Activated naive CD4-positive, alpha-beta T cell treated with anti-CD3 and anti-CD28 coated beads for 36 hours (primary cell): ENCODE data around the gene ZC3H4. TPM values are rescaled to one million over a fixed set of nuclear protein-coding genes. Genes with fewer than 3 reads are reported as not detected.
A peak's percentile ranks its signal among the peaks of the same experiment; 100 is the strongest.

Experiments used
- CTCF ChIA-PET: fragments of 350-600 bp; sonication (Branson Sonifier 250); formaldehyde crosslinking; loops from one replicate; lab custom pipeline; 2021; ENCODE audit warnings: antibody characterized with exemption; lab: Charles Lee
- DNase-seq: peaks from one replicate; pipeline ENCODE4 v3.0.0-alpha.2; 2020
- H3K27ac Mint-ChIP-seq: one replicate; pipeline ENCODE4 v1.8.0; 2021; ENCODE audit warnings: mild to moderate bottlenecking, mixed read lengths
- H3K27me3 Mint-ChIP-seq: one replicate; pipeline ENCODE4 v1.8.0; 2021; ENCODE audit warnings: low read depth, mixed read lengths
- H3K36me3 Mint-ChIP-seq: one replicate; pipeline ENCODE4 v1.8.0; 2021; ENCODE audit warnings: low read depth, mixed read lengths
- H3K4me1 Mint-ChIP-seq: one replicate; pipeline ENCODE4 v1.8.0; 2021; ENCODE audit warnings: low read depth, mixed read lengths
- H3K4me3 Mint-ChIP-seq: one replicate; pipeline ENCODE4 v1.8.0; 2021; ENCODE audit warnings: mild to moderate bottlenecking, moderate library complexity, mixed read lengths
- H3K9me3 Mint-ChIP-seq: one replicate; pipeline ENCODE4 v1.8.0; 2021; ENCODE audit warnings: mixed read lengths
- intact Hi-C: fragments of 100-400 bp; cut with micrococcal nuclease; formaldehyde crosslinking; loops from one replicate; pipeline ENCODE4 v1.15.1; 2023
- total RNA-seq, 2 experiments: library from RNA; stranded (reverse); gene quantifications; one replicate each; pipeline ENCODE4 v1.2.3, GENCODE V29; 2021

The ZC3H4 gene
- total RNA-seq, 2 experiments from 2014 or later, result 46.0 to 48.8 TPM

DNA sequence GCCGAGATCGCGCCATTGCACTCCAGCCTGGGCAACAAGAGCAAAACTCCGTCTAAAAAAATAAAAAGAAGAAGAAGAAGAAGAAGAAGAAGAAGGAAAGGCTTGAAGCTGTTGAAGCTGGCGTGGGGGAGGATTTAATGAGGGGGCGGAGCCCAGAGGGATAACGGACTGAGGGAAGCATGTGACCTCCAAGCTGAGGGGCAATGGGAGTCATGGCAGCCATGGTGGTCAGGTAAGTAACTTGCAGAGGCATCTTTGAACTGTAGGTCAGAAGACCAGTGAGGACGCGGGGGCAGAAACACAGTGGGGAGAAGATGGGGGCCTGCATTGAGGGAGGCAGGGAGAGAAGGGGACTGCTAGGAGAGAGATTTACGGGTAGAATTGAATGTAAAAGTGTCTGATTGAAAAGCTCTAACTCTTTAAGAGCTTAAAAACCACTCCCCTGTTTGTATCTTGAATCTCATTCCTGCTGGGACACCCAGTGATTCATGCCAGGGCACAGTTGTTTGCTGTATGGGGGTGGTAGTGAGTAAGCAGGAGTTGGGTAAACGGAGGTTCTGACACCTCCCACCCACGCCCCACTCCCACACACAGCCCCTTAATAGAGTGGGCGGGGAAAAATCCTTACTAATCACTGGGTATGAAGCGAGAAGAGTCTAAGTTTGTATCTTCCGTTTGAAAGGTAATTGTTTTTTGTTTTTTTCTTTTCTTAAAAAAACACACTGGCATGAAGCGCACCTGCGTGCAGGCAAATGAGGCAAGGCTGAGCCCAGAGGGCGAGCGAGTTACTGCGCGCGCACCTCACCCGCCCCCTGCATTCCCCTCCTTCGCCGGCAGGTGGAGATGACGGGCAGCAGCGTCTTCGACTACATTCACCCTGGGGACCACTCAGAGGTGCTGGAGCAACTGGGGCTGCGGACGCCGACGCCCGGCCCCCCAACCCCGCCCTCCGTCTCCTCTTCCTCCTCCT lies 78.2 kb downstream of the ZC3H4 start:
- Mint-ChIP-seq H3K36me3 (no peaks in the 10 kb centered on the region), H3K4me1 (peaks cover 19% of the 10 kb centered on the region), H3K27me3 (peaks cover 8% of the 10 kb centered on the region), H3K4me3 (peak overlapping the region; percentile 81), H3K9me3 (no peaks in the 10 kb centered on the region), H3K27ac (peak overlapping the region; percentile 43)
- DNase-seq, result peak; percentile 97
- intact Hi-C loops, result loop anchor here (1.0 kb wide), 3 partner anchors 13 to 209 kb away; partner anchors contain the start of gene TMEM160
- CTCF ChIA-PET, result interaction anchor here (0.7 to 3.4 kb wide), 17 partner anchors 12 to 247 kb away, joined by 3 to 35 read pairs (median 4); partner anchors contain the start of genes SAE1, SLC1A5 and ZC3H4

DNA sequence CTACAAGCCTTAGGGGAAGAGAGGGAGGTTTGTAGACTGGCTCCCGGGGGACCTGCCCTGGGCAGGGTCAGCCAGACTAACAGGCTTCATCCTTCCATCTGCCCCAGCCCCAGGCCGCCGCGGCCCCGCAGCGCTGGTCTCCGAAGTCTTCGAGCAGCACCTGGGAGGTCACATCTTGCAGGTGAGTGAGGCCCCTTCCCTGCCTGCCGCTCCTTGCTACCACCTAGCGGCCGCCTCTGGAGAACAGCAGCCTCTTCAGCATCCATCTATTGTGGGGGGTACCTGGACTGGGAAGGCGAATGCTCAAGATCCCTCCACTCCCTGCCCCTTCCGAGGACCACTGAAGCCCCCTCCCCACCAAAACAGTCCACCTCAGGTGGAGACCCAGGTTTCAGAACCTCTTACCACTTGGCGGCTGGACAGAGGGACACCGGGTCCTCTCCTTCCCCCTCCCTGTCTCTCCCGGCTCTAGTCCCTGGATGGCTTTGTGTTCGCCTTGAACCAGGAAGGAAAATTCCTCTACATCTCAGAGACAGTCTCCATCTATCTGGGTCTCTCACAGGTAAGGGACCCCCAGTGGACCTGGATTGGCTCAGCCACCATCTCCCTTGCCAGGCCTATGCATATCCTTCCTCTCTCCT lies 81.3 kb downstream of the ZC3H4 start:
- Mint-ChIP-seq H3K36me3 (no peaks in the 10 kb centered on the region), H3K27ac (no peak overlapping the region), H3K4me1 (peaks cover 19% of the 10 kb centered on the region), H3K9me3 (no peaks in the 10 kb centered on the region), H3K4me3 (no peak overlapping the region), H3K27me3 (peaks cover 21% of the 10 kb centered on the region)
- CTCF ChIA-PET, result interaction anchor here (2.4 kb wide), 1 partner anchor 19 kb away, joined by 20 read pairs; no protein-coding TSS in a partner anchor
- DNase-seq, result peak; percentile 67
- intact Hi-C loops, result loop anchor here (1.0 kb wide), 1 partner anchor 19 kb away; no protein-coding TSS in a partner anchor

GRCh38 chr19:47028195-47028601 lies 85.4 kb downstream of the ZC3H4 start:
- Mint-ChIP-seq H3K4me1 (peaks cover 4% of the 10 kb centered on the region), H3K4me3 (no peak overlapping the region), H3K27ac (no peak overlapping the region), H3K36me3 (no peaks in the 10 kb centered on the region), H3K9me3 (no peaks in the 10 kb centered on the region), H3K27me3 (peaks cover 36% of the 10 kb centered on the region)
- DNase-seq, result no peak
- intact Hi-C loops, result no loop called here
- CTCF ChIA-PET, result interaction anchor here (2.2 kb wide), 1 partner anchor 15 kb away, joined by 8 read pairs; no protein-coding TSS in a partner anchor

GRCh38 chr19:47027586-47028088 lies 85.9 kb downstream of the ZC3H4 start:
- peaks cover 41% of the 10 kb centered on the region for H3K27me3 Mint-ChIP-seq
- H3K36me3 Mint-ChIP-seq, result no peaks in the 10 kb centered on the region
- no peaks in the 10 kb centered on the region for H3K9me3 Mint-ChIP-seq
- H3K4me1 Mint-ChIP-seq, result peaks cover 8% of the 10 kb centered on the region
- CTCF ChIA-PET, result interaction anchor here (2.2 kb wide), 1 partner anchor 15 kb away, joined by 8 read pairs; no protein-coding TSS in a partner anchor
- no peak for DNase-seq
- no peak overlapping the region for H3K4me3 Mint-ChIP-seq
- no peak overlapping the region for H3K27ac Mint-ChIP-seq
- intact Hi-C loops, result no loop called here

GRCh38 chr19:47026889-47027288 lies 86.7 kb downstream of the ZC3H4 start:
- H3K27me3 Mint-ChIP-seq, result peaks cover 42% of the 10 kb centered on the region
- CTCF ChIA-PET, result interaction anchor here (1.7 to 5.4 kb wide), 2 partner anchors 9 to 14 kb away, joined by 4 to 38 read pairs; no protein-coding TSS in a partner anchor
- H3K36me3 Mint-ChIP-seq, result no peaks in the 10 kb centered on the region
- H3K4me3 Mint-ChIP-seq, result no peak overlapping the region
- H3K9me3 Mint-ChIP-seq, result no peaks in the 10 kb centered on the region
- H3K27ac Mint-ChIP-seq, result no peak overlapping the region
- intact Hi-C loops, result no loop called here
- DNase-seq, result no peak
- peaks cover 6% of the 10 kb centered on the region for H3K4me1 Mint-ChIP-seq

GRCh38 chr19:47026156-47026555 lies 87.4 kb downstream of the ZC3H4 start:
- H3K27me3 Mint-ChIP-seq, result peaks cover 43% of the 10 kb centered on the region
- intact Hi-C loops, result no loop called here
- H3K9me3 Mint-ChIP-seq, result no peaks in the 10 kb centered on the region
- no peak overlapping the region for H3K27ac Mint-ChIP-seq
- CTCF ChIA-PET, result interaction anchor here (0.8 to 5.4 kb wide), 5 partner anchors 8 to 221 kb away, joined by 3 to 38 read pairs (median 4); no protein-coding TSS in a partner anchor
- no peaks in the 10 kb centered on the region for H3K36me3 Mint-ChIP-seq
- H3K4me1 Mint-ChIP-seq, result peaks cover 8% of the 10 kb centered on the region
- no peak for DNase-seq
- no peak overlapping the region for H3K4me3 Mint-ChIP-seq

DNA sequence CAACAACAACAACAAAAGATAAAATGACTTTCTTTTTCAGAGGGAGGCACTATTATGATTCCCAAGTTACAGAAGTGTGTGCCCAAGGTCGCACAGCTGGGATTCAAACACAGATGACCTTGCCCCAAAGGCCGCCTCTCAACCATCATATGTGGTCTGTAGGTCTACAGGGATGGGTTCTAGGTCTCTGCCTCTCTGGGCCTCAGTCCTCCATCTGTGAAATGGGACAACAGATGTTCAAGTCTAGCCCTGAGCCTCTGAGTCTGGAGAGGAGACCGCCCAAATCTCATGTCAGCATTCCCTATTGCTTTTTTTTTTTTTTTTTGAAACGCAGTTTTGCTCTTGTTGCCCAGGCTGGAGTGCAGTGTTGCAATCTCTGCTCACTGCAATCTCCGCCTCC lies 89.1 kb downstream of the ZC3H4 start:
- Mint-ChIP-seq H3K4me1 (peaks cover 14% of the 10 kb centered on the region), H3K4me3 (no peak overlapping the region), H3K9me3 (no peaks in the 10 kb centered on the region), H3K27ac (no peak overlapping the region), H3K27me3 (peaks cover 44% of the 10 kb centered on the region), H3K36me3 (no peaks in the 10 kb centered on the region)
- CTCF ChIA-PET, result interaction anchor here (0.6 to 5.4 kb wide), 2 partner anchors 10 to 12 kb away, joined by 3 to 38 read pairs; no protein-coding TSS in a partner anchor
- no peak for DNase-seq
- intact Hi-C loops, result no loop called here

- no peak for DNase-seq
- H3K27ac Mint-ChIP-seq, result no peak overlapping the region
- CTCF ChIA-PET, result interaction anchor here (5.4 kb wide), 1 partner anchor 11 kb away, joined by 38 read pairs; no protein-coding TSS in a partner anchor
- H3K4me1 Mint-ChIP-seq, result peaks cover 14% of the 10 kb centered on the region
- intact Hi-C loops, result no loop called here
- H3K27me3 Mint-ChIP-seq, result peaks cover 47% of the 10 kb centered on the region
- no peaks in the 10 kb centered on the region for H3K36me3 Mint-ChIP-seq
- H3K9me3 Mint-ChIP-seq, result no peaks in the 10 kb centered on the region
- H3K4me3 Mint-ChIP-seq, result no peak overlapping the region
These were observed 90.2 kb downstream of the ZC3H4 start for GRCh38 chr19:47023448-47023794.

DNA sequence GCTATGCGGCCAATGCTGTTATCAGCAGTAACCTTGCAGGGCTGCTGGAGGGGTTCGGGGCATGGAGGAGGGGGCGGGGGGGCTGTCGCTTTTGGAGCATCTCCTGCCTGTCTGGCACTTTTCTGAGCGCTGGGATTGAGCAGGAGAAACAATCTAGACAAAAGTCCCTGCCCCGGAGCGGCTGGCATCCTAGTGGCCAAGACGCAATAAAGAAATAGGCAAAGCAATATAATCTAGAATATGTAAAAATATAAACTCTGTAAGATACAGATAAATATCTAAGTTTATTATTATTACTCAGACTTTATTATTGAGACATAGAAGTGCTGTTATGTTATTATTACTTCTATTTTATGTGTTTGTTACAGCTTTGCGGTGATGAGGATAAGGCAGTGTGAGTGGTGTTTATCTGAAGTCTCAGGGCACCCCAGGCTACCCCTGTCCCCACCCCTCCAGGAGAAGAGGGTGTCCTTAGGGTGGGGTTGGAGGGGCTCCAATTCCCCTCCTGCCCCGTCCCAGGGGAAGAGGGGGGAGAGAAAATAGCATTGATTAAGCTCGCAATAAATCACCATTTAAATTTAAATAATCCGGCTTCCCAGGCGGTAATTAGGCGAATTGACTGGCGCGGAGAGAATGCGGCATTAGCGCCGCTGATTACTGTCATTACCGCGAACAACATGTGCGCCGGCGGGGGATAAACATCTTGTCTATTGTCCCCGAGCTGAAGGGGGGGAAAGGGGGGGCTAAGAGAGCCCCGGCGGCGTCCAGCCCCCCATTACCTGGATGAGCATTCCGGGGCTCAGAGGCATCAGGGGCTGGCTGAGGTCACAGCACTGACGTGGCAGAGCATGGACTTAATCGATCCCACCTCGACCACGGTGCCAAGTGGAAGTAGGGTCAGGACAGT lies 90.8 kb downstream of the ZC3H4 start:
- intact Hi-C loops, result no loop called here
- Mint-ChIP-seq H3K9me3 (no peaks in the 10 kb centered on the region), H3K27me3 (peaks cover 44% of the 10 kb centered on the region), H3K36me3 (no peaks in the 10 kb centered on the region), H3K27ac (no peak overlapping the region), H3K4me3 (no peak overlapping the region), H3K4me1 (peaks cover 14% of the 10 kb centered on the region)
- DNase-seq, result no peak
- CTCF ChIA-PET, result interaction anchor here (5.4 kb wide), 1 partner anchor 10 kb away, joined by 38 read pairs; no protein-coding TSS in a partner anchor

DNA sequence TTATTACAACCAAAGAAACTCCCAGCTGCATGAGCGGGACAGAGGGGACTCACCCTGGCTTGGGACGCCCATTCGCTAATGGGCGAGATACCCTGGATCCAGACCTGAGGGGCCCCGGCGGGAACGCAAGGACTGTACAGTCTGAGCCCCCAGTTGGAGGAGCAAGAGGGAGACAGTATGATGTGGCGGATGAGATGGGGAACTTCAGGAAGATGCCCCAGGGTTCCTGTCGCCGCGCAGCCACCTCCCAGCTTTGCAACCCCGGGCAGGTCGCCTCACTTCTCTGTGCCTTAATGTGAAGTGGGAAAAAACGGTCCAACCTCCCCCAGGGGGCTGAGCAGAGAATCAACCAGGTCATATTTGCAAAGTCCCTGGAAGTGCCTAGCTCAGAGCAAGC lies 91.4 kb downstream of the ZC3H4 start:
- H3K4me3 Mint-ChIP-seq, result no peak overlapping the region
- CTCF ChIA-PET, result interaction anchor here (5.4 kb wide), 1 partner anchor 9 kb away, joined by 38 read pairs; no protein-coding TSS in a partner anchor
- no peaks in the 10 kb centered on the region for H3K36me3 Mint-ChIP-seq
- H3K4me1 Mint-ChIP-seq, result peaks cover 14% of the 10 kb centered on the region
- no peak for DNase-seq
- H3K27me3 Mint-ChIP-seq, result peaks cover 41% of the 10 kb centered on the region
- no peaks in the 10 kb centered on the region for H3K9me3 Mint-ChIP-seq
- no peak overlapping the region for H3K27ac Mint-ChIP-seq
- intact Hi-C loops, result no loop called here

GRCh38 chr19:47021536-47022139 lies 91.9 kb downstream of the ZC3H4 start:
- Mint-ChIP-seq H3K4me3 (no peak overlapping the region), H3K9me3 (no peaks in the 10 kb centered on the region), H3K27me3 (peaks cover 41% of the 10 kb centered on the region), H3K27ac (no peak overlapping the region), H3K36me3 (no peaks in the 10 kb centered on the region), H3K4me1 (peaks cover 14% of the 10 kb centered on the region)
- no peak for DNase-seq
- intact Hi-C loops, result no loop called here
- CTCF ChIA-PET, result interaction anchor here (0.7 to 5.4 kb wide), 2 partner anchors 9 to 35 kb away, joined by 3 to 38 read pairs; no protein-coding TSS in a partner anchor
